Measurements from ENCODE around the gene SUPT4H1. TPM values are rescaled to one million over a fixed set of nuclear protein-coding genes. Genes with fewer than 3 reads are reported as not detected.

Gene SUPT4H1
- total and polyA plus RNA-seq, 9 of the 15 experiments (the other 6 are each of a cell fraction or from before 2014, with no cell fraction given) = 62.1 to 320 (median 117) TPM

GRCh38 chr17:58334256-58334655 lies 17.7 kb downstream of the SUPT4H1 start:
- TF ChIP-seq, protein P1, sequence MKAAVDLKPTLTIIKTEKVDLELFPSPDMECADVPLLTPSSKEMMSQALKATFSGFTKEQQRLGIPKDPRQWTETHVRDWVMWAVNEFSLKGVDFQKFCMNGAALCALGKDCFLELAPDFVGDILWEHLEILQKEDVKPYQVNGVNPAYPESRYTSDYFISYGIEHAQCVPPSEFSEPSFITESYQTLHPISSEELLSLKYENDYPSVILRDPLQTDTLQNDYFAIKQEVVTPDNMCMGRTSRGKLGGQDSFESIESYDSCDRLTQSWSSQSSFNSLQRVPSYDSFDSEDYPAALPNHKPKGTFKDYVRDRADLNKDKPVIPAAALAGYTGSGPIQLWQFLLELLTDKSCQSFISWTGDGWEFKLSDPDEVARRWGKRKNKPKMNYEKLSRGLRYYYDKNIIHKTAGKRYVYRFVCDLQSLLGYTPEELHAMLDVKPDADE (conservative IDR thresholded peaks at IDR 0.05; ENCODE audit: control insufficient read depth, low read depth, low read length) = 0 out of 2 replicates have a peak, but pooled peaks have one; percentile 0
- TF ChIP-seq NR2F6 (CRISPR knock-in tag; IDR thresholded peaks at IDR 0.05) = no peak
- no peak for TF ChIP-seq ZNF830 (CRISPR knock-in tag; IDR thresholded peaks at IDR 0.05)
- TF ChIP-seq KLF10 (CRISPR knock-in tag; IDR thresholded peaks at IDR 0.05) = no peak
- 0 out of 4 replicates have a peak, but pooled peaks of 1 of the 2 experiments have one; percentile 13 for TF ChIP-seq MAZ (CRISPR knock-in tag; conservative IDR thresholded peaks at IDR 0.05 in 1 of 2, IDR thresholded peaks at IDR 0.05 in 1 of 2)
- TF ChIP-seq STAG1 (CRISPR knock-in tag; IDR thresholded peaks at IDR 0.05; ENCODE audit: borderline replicate concordance) = no peak
- 0 out of 2 replicates have a peak, but pooled peaks have one; percentile 9 for TF ChIP-seq KAT7 (CRISPR knock-in tag; IDR thresholded peaks at IDR 0.05; ENCODE audit: borderline replicate concordance)
- TF ChIP-seq, protein P2, sequence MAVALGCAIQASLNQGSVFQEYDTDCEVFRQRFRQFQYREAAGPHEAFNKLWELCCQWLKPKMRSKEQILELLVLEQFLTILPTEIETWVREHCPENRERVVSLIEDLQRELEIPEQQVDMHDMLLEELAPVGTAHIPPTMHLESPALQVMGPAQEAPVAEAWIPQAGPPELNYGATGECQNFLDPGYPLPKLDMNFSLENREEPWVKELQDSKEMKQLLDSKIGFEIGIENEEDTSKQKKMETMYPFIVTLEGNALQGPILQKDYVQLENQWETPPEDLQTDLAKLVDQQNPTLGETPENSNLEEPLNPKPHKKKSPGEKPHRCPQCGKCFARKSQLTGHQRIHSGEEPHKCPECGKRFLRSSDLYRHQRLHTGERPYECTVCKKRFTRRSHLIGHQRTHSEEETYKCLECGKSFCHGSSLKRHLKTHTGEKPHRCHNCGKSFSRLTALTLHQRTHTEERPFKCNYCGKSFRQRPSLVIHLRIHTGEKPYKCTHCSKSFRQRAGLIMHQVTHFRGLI (CRISPR knock-in tag; IDR thresholded peaks at IDR 0.05) = no peak
- Histone ChIP-seq H3K27me3 (ENCODE audit: control insufficient read depth in 2 of 2, insufficient read depth in 2 of 2, low read length in 2 of 2) (no peaks in the 10 kb centered on the region), H3K9ac (ENCODE audit: insufficient read depth in 1 of 2, low read depth in 2 of 2, low read length in 2 of 2) (peak overlapping the region; percentile 96 to 100), H3K4me3 (peak overlapping the region; percentile 91; the same call in 1 of the 2 replicates), H3K36me3 (ENCODE audit: control insufficient read depth, insufficient read depth, low read length) (peaks cover 28% of the 10 kb centered on the region), H4K20me1 (replicated peaks; ENCODE audit: control insufficient read depth, insufficient read depth, low read length) (peaks cover 30% of the 10 kb centered on the region), H3K4me1 (replicated peaks in 1 of 2; ENCODE audit: control insufficient read depth in 2 of 2, insufficient read depth in 2 of 2, low read length in 2 of 2) (peaks cover 53 to 65% of the 10 kb centered on the region in 2 experiments), H3K9me1 (ENCODE audit: control insufficient read depth, insufficient read depth, low read length) (no peaks in the 10 kb centered on the region), H3K9me3 (replicated peaks; ENCODE audit: control insufficient read depth, insufficient read depth, low read depth, low read length) (no peaks in the 10 kb centered on the region), H3K4me2 (ENCODE audit: insufficient read depth, low read length) (peak overlapping the region; percentile 90), H3K27ac (ENCODE audit: extremely low read depth, low read depth, low read length) (peak overlapping the region; percentile 99), H3K79me2 (ENCODE audit: control insufficient read depth, insufficient read depth, low read length) (peaks cover 97% of the 10 kb centered on the region), H2AFZ (ENCODE audit: low read depth, low read length) (peak overlapping the region; percentile 72)
- in situ Hi-C loops (cut with MboI) = no loop called here
- 12% methylated on average over 5 of the region's 5 CpGs for WGBS (ENCODE audit: insufficient coverage, low coverage, missing lambda C conversion rate)
- ChIA-PET POLR2A (interaction anchor here (1.0 to 4.8 kb wide), 7 partner anchors 8 to 359 kb away, joined by 3 to 79 read pairs (median 4); partner anchors contain the start of genes RNF43 and SUPT4H1), CTCF (ENCODE audit: low intra/inter-chr PET ratio) (no interaction called here)
- DNase-seq (ENCODE audit: extremely low read depth in 1 of 4, low spot score in 3 of 4) = no peak
- no peak for FAIRE-seq
- BruUV-seq (replicated peaks) = no TSS peak
- intact Hi-C loops (cut with micrococcal nuclease) = loop anchor here (10.0 kb wide), 1 partner anchor 301 kb away; no protein-coding TSS in a partner anchor
- ATAC-seq = no peak
